Cardiac fibroblast (primary cell): Measurements from ENCODE around the gene HK1.
"Not testable (repeated sequence)": the region's sequence is repeated elsewhere in the genome, so short reads cannot be mapped to it uniquely, and the experiment has no call there.

ENCODE experiments used
- DNase-seq, 2 donors: peaks; one replicate each; pipeline versions ENCODE4 v3.0.0 to v3.0.0-alpha.2; 2010; ENCODE audit warnings: low read depth in 2 of 2
- H3K4me3 ChIP-seq, 2 donors: replicated peaks in 1 of 2; 1 replicate in 1 of 2; 2 replicates in 1 of 2; pipeline ENCODE4 v1.5.1; 2011; ENCODE audit warnings: low read depth in 2 of 2, low read length in 2 of 2, mild to moderate bottlenecking in 2 of 2, moderate library complexity in 1 of 2
- CTCF ChIP-seq: IDR thresholded peaks from one replicate; pipeline ENCODE4 v1.5.1; 2011; ENCODE audit warnings: low read depth, mild to moderate bottlenecking, low read length, inconsistent platforms

Gene HK1

GRCh38 chr10:69333205-69333604 is 54.9 kb downstream of the HK1 start:
- peak; percentile 39 for TF ChIP-seq CTCF
- no peak overlapping the region for H3K4me3 ChIP-seq
- peak; percentile 57 to 69 for DNase-seq

- not testable (repeated sequence) for DNase-seq, H3K4me3 ChIP-seq
These were observed 55.6 kb downstream of the HK1 start for GRCh38 chr10:69333865-69334301.

- no peak for TF ChIP-seq CTCF
- no peak overlapping the region for H3K4me3 ChIP-seq
- DNase-seq: no peak
These were observed 56.2 kb downstream of the HK1 start for GRCh38 chr10:69334302-69335062.

- DNase-seq: peak; percentile 55 to 89
These were observed 56.8 kb downstream of the HK1 start for GRCh38 chr10:69335063-69335587.

GRCh38 chr10:69335613-69336012 is 57.3 kb downstream of the HK1 start:
- no peak for TF ChIP-seq CTCF
- H3K4me3 ChIP-seq: no peak overlapping the region
- no peak for DNase-seq

More at GRCh38 chr10:69335063-69335587, 56.8 kb downstream of the HK1 start:
- H3K4me3 ChIP-seq: no peak overlapping the region
- TF ChIP-seq CTCF: no peak

GRCh38 chr10:69336952-69337295 is 58.6 kb downstream of the HK1 start:
- no peak for TF ChIP-seq CTCF
- no peak overlapping the region for H3K4me3 ChIP-seq
- no peak for DNase-seq

- H3K4me3 ChIP-seq: peak overlapping the region in 1 of 2 donors; percentile 27
- no peak for TF ChIP-seq CTCF
- DNase-seq: peak; percentile 91 to 97
These were observed 59.2 kb downstream of the HK1 start for GRCh38 chr10:69337296-69338132.
